K562 (cell line): Measurements from ENCODE around the gene ZNF860. TPM values are rescaled to one million over a fixed set of nuclear protein-coding genes. Genes with fewer than 3 reads are reported as not detected.

Experiments
- BRF1 ChIP-seq: IDR thresholded peaks from 3 replicates; pipeline ENCODE4 v1.6.1; 2011; ENCODE audit warnings: borderline replicate concordance, mild to moderate bottlenecking; ENCODE audit not compliant: insufficient read length; ENCODE audit errors: extremely low read depth
- JUN ChIP-seq, 2 experiments: sonication (generic) in 1 of 2; formaldehyde crosslinking in 1 of 2; IDR thresholded peaks; 2 replicates each; pipeline versions ENCODE4 v1.6.1 to v1.8.0; 2012 to 2022; ENCODE audit warnings: borderline replicate concordance in 2 of 2, mild to moderate bottlenecking in 2 of 2, improper control_type of control experiment in 1 of 2, low read depth in 1 of 2, low read length in 1 of 2, missing genetic modification reagents in 1 of 2
- KAT2B ChIP-seq: IDR thresholded peaks from one replicate; pipeline ENCODE4 v1.6.1; 2012; ENCODE audit warnings: low read depth, mild to moderate bottlenecking, control low read depth, inconsistent platforms, low read length, moderate library complexity
- MAFG ChIP-seq: fragments of 450-650 bp; conservative IDR thresholded peaks from 2 replicates; pipeline ENCODE4 v1.6.1; 2016; ENCODE audit warnings: missing genetic modification characterization, missing compliant biosample characterization
- MTA3 ChIP-seq: fragments of 450-650 bp; formaldehyde crosslinking; IDR thresholded peaks from 2 replicates; pipeline ENCODE4 v1.6.1; 2017; ENCODE audit warnings: mild to moderate bottlenecking, borderline replicate concordance
- NFIC ChIP-seq: fragments of 450-650 bp; IDR thresholded peaks from 2 replicates; pipeline ENCODE4 v1.6.1; 2017; ENCODE audit warnings: mild to moderate bottlenecking, inconsistent platforms
- NR0B1 ChIP-seq: fragments of 450-650 bp; IDR thresholded peaks from one replicate; pipeline ENCODE4 v1.6.1; 2018; ENCODE audit warnings: mild to moderate bottlenecking, moderate library complexity; ENCODE audit not compliant: partially characterized antibody
- PTRF ChIP-seq: fragments of 450-650 bp; IDR thresholded peaks from 2 replicates; pipeline ENCODE4 v1.6.1; 2016; ENCODE audit warnings: mild to moderate bottlenecking, missing genetic modification characterization, missing compliant biosample characterization
- WHSC1 ChIP-seq: IDR thresholded peaks from one replicate; pipeline ENCODE4 v1.6.1; 2012; ENCODE audit warnings: low read length, control low read depth, inconsistent platforms
- YBX1 ChIP-seq: fragments of 450-650 bp; IDR thresholded peaks from 2 replicates; pipeline ENCODE4 v1.7.1; 2016; ENCODE audit warnings: mild to moderate bottlenecking
- ZNF174 ChIP-seq: fragments of 250-450 bp; sonication (Bioruptor Pico); IDR thresholded peaks from 2 replicates; pipeline ENCODE4 v1.4.0; 2020; ENCODE audit warnings: mild to moderate bottlenecking
- ZNF263 ChIP-seq: sonication (generic); formaldehyde crosslinking; IDR thresholded peaks from 2 replicates; pipeline ENCODE4 v1.8.0; 2022; ENCODE audit warnings: mild to moderate bottlenecking, missing genetic modification reagents, borderline replicate concordance
- ZNF740 ChIP-seq, 3 experiments: fragments of 200-800 bp in 1 of 3; sonication (Bioruptor generic) in 1 of 3; sonication (generic) in 1 of 3; formaldehyde crosslinking in 1 of 3; IDR thresholded peaks; 2 replicates each; pipeline versions ENCODE4 v1.6.1 to v1.8.0; 2016 to 2022; ENCODE audit warnings: mild to moderate bottlenecking in 2 of 3, missing compliant biosample characterization in 2 of 3, missing genetic modification characterization in 2 of 3, missing genetic modification reagents in 1 of 3
- polyA plus RNA-seq, 8 experiments: library from polyadenylated mRNA; depleted of rRNA in 4 of 8; stranded (reverse) in 5 of 8; unstranded in 3 of 8; fragments of >200 nt; fragmentation: Nextera tagmentation in 2 of 8; fragmentation: Illumina TruSeq in 1 of 8; extraction: Ambion mirVana in 2 of 8; extraction: Trizol in 1 of 8; gene quantifications; 2 replicates each; pipeline versions ENCODE4 v1.2.1 to v1.2.3, GENCODE V29; 2011 to 2014; ENCODE audit warnings: inconsistent platforms in 1 of 8, missing spikeins in 1 of 8
- total RNA-seq, 7 experiments: library from RNA; depleted of rRNA in 6 of 7; stranded (reverse); fragments of >200 nt in 6 of 7; fragmentation: Illumina TruSeq in 2 of 7; extraction: Trizol in 2 of 7; gene quantifications; 2 replicates each; pipeline versions ENCODE4 v1.2.1 to v1.2.3, GENCODE V29; 2011 to 2021; ENCODE audit warnings: low replicate concordance in 1 of 7
- TF ChIP-seq, protein P1 (sequence below), 2 experiments: fragments of 200-800 bp in 1 of 2; sonication (Bioruptor generic) in 1 of 2; sonication (generic) in 1 of 2; formaldehyde crosslinking in 1 of 2; IDR thresholded peaks in 1 of 2; conservative IDR thresholded peaks in 1 of 2; 2 replicates each; pipeline versions ENCODE4 v1.5.0 to v1.6.1; 2016 to 2020; ENCODE audit warnings: missing compliant biosample characterization in 1 of 2, missing genetic modification characterization in 1 of 2, missing genetic modification reagents in 1 of 2
- TF ChIP-seq, protein P2 (sequence below): fragments of 450-650 bp; formaldehyde crosslinking; IDR thresholded peaks from 2 replicates; pipeline ENCODE4 v1.4.0; 2020; ENCODE audit warnings: mild to moderate bottlenecking, moderate library complexity
- TF ChIP-seq, protein P3 (sequence below): fragments of 450-650 bp; formaldehyde crosslinking; IDR thresholded peaks from 2 replicates; pipeline ENCODE4 v1.4.0; 2020; ENCODE audit warnings: mild to moderate bottlenecking, mixed read lengths
- TF ChIP-seq, protein P4 (sequence below): sonication (generic); formaldehyde crosslinking; IDR thresholded peaks from 2 replicates; pipeline ENCODE4 v1.8.0; 2022; ENCODE audit warnings: mild to moderate bottlenecking, missing genetic modification reagents

ZNF860 gene
- total and polyA plus RNA-seq, 9 of the 15 experiments (the other 6 are each of a cell fraction or from before 2014, with no cell fraction given), result not detected

DNA sequence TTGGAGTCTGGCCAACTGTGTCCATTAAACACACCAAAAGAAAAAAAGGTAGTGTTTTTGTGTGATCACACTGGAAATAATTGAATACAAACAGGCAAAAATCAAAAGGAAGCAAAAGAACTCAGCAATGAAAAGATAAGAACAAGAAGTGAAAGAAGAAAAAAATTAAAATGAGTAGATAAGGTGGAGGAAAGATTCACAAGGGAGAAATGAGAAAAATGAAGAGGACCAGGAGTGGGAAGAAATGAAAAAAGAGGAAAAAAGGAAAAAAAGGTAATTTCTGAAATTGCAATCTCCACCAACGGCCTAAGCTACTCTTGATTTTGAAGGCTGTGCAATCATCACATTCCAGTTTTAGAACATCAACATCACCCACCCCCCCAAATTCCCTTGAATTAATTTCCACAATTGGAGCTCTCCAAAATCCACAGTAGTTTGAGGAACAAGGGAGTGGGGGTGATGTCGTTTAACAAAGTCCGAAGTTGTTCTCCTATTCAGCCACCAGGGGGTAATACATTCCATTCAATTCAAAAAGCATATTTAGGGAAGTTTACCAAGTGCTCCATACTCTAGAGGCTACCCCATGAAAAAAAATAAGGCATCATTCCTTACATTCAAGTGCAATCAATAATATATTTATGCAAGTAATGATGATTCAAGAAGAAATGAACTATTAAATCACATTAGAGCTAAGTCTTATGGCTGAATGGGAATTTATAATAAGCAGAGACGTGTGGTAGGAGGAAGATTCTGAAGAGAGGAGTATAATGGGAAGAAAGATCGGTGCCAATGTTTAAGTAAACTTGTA, 37.4 kb downstream of the ZNF860 start (continued):
- TF ChIP-seq, protein P1, sequence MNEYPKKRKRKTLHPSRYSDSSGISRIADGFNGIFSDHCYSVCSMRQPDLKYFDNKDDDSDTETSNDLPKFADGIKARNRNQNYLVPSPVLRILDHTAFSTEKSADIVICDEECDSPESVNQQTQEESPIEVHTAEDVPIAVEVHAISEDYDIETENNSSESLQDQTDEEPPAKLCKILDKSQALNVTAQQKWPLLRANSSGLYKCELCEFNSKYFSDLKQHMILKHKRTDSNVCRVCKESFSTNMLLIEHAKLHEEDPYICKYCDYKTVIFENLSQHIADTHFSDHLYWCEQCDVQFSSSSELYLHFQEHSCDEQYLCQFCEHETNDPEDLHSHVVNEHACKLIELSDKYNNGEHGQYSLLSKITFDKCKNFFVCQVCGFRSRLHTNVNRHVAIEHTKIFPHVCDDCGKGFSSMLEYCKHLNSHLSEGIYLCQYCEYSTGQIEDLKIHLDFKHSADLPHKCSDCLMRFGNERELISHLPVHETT (CRISPR knock-in tag; conservative IDR thresholded peaks at IDR 0.05 in 1 of 2, IDR thresholded peaks at IDR 0.05 in 1 of 2), result no peak
- no peak for TF ChIP-seq PTRF (tag)
- TF ChIP-seq NR0B1, result no peak
- no peak for TF ChIP-seq ZNF263 (CRISPR knock-in tag)
- no peak for TF ChIP-seq JUN (IDR thresholded peaks at IDR 0.05; ENCODE audit: borderline replicate concordance, low read depth, low read length)
- no peak for TF ChIP-seq JUN (CRISPR knock-in tag; IDR thresholded peaks at IDR 0.05; ENCODE audit: borderline replicate concordance)
- TF ChIP-seq MAFG (tag), result no peak
- TF ChIP-seq, protein P2, sequence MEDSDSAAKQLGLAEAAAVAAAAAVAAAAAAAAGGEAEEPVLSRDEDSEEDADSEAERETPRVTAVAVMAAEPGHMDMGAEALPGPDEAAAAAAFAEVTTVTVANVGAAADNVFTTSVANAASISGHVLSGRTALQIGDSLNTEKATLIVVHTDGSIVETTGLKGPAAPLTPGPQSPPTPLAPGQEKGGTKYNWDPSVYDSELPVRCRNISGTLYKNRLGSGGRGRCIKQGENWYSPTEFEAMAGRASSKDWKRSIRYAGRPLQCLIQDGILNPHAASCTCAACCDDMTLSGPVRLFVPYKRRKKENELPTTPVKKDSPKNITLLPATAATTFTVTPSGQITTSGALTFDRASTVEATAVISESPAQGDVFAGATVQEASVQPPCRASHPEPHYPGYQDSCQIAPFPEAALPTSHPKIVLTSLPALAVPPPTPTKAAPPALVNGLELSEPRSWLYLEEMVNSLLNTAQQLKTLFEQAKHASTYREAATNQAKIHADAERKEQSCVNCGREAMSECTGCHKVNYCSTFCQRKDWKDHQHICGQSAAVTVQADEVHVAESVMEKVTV (CRISPR knock-in tag), result peak; percentile 75
- TF ChIP-seq KAT2B, result no peak
- no peak for TF ChIP-seq NFIC
- TF ChIP-seq BRF1, result no peak
- TF ChIP-seq YBX1, result no peak
- TF ChIP-seq MTA3, result peak; percentile 35; the same call in 1 of the 2 replicates
- no peak for TF ChIP-seq WHSC1
- TF ChIP-seq ZNF740 (CRISPR knock-in tag; IDR thresholded peaks at IDR 0.05), result no peak
- TF ChIP-seq ZNF740 (tag; IDR thresholded peaks at IDR 0.05), result 0 out of 4 replicates have a peak, but pooled peaks of 1 of the 2 experiments have one; percentile 21
- TF ChIP-seq, protein P3, sequence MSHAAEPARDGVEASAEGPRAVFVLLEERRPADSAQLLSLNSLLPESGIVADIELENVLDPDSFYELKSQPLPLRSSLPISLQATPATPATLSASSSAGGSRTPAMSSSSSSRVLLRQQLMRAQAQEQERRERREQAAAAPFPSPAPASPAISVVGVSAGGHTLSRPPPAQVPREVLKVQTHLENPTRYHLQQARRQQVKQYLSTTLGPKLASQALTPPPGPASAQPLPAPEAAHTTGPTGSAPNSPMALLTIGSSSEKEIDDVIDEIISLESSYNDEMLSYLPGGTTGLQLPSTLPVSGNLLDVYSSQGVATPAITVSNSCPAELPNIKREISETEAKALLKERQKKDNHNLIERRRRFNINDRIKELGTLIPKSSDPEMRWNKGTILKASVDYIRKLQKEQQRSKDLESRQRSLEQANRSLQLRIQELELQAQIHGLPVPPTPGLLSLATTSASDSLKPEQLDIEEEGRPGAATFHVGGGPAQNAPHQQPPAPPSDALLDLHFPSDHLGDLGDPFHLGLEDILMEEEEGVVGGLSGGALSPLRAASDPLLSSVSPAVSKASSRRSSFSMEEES (CRISPR knock-in tag), result no peak
- TF ChIP-seq, protein P4, sequence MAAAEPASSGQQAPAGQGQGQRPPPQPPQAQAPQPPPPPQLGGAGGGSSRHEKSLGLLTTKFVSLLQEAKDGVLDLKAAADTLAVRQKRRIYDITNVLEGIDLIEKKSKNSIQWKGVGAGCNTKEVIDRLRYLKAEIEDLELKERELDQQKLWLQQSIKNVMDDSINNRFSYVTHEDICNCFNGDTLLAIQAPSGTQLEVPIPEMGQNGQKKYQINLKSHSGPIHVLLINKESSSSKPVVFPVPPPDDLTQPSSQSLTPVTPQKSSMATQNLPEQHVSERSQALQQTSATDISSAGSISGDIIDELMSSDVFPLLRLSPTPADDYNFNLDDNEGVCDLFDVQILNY (CRISPR knock-in tag), result no peak
- TF ChIP-seq ZNF174 (CRISPR knock-in tag), result no peak
